ENCODE measurements around the gene ETFA.

ETFA gene

GRCh38 chr15:76200641-76201105 lies 110.6 kb downstream of the ETFA start:
- TF ChIP-seq EZH2 (IDR thresholded peaks at IDR 0.05; ENCODE audit: borderline replicate concordance, low read length) (no peak), CTCF (IDR thresholded peaks at IDR 0.05; ENCODE audit: low read length) (no peak)
- Histone ChIP-seq H3K36me3 (ENCODE audit: insufficient read depth, low read length) (no peaks in the 10 kb centered on the region), H2AFZ (ENCODE audit: low read length) (no peak overlapping the region), H3K27ac (ENCODE audit: low read depth, low read length, poor library complexity, severe bottlenecking) (no peak overlapping the region), H3K4me3 (ENCODE audit: low read depth, low read length, poor library complexity, severe bottlenecking) (no peak overlapping the region), H3K27me3 (ENCODE audit: insufficient read depth, low read length) (no peaks in the 10 kb centered on the region), H4K20me1 (ENCODE audit: insufficient read depth, low read length) (no peaks in the 10 kb centered on the region), H3K9me3 (ENCODE audit: low read length) (no peaks in the 10 kb centered on the region), H3F3A (ENCODE audit: insufficient read depth, low read length) (no peaks in the 10 kb centered on the region), H3K9ac (ENCODE audit: low read length) (no peak overlapping the region), H3K9me2 (ENCODE audit: low read depth, low read length) (no peaks in the 10 kb centered on the region), H3K4me1 (ENCODE audit: insufficient read depth, low read length, severe bottlenecking) (no peaks in the 10 kb centered on the region), H3K4me2 (ENCODE audit: low read length) (no peak overlapping the region), H3K79me2 (ENCODE audit: insufficient read depth, low read length) (no peaks in the 10 kb centered on the region)

GRCh38 chr15:76200083-76200465 lies 111.2 kb downstream of the ETFA start:
- Histone ChIP-seq H3K27ac (ENCODE audit: low read depth, low read length, poor library complexity, severe bottlenecking) (no peak overlapping the region), H3K4me1 (ENCODE audit: insufficient read depth, low read length, severe bottlenecking) (no peaks in the 10 kb centered on the region), H3K9me3 (ENCODE audit: low read length) (no peaks in the 10 kb centered on the region), H3K4me3 (ENCODE audit: low read depth, low read length, poor library complexity, severe bottlenecking) (no peak overlapping the region), H3F3A (ENCODE audit: insufficient read depth, low read length) (no peaks in the 10 kb centered on the region), H3K9ac (ENCODE audit: low read length) (no peak overlapping the region), H3K36me3 (ENCODE audit: insufficient read depth, low read length) (no peaks in the 10 kb centered on the region), H3K79me2 (ENCODE audit: insufficient read depth, low read length) (no peaks in the 10 kb centered on the region), H3K27me3 (ENCODE audit: insufficient read depth, low read length) (no peaks in the 10 kb centered on the region), H3K4me2 (ENCODE audit: low read length) (no peak overlapping the region), H4K20me1 (ENCODE audit: insufficient read depth, low read length) (no peaks in the 10 kb centered on the region), H3K9me2 (ENCODE audit: low read depth, low read length) (no peaks in the 10 kb centered on the region), H2AFZ (ENCODE audit: low read length) (no peak overlapping the region)
- no peak for TF ChIP-seq EZH2 (IDR thresholded peaks at IDR 0.05; ENCODE audit: borderline replicate concordance, low read length)
- no peak for TF ChIP-seq CTCF (IDR thresholded peaks at IDR 0.05; ENCODE audit: low read length)

- H3K4me1 ChIP-seq (ENCODE audit: insufficient read depth, low read length, severe bottlenecking) = no peaks in the 10 kb centered on the region
- H3K27me3 ChIP-seq (ENCODE audit: insufficient read depth, low read length) = no peaks in the 10 kb centered on the region
- no peak overlapping the region for H3K4me2 ChIP-seq (ENCODE audit: low read length)
- no peaks in the 10 kb centered on the region for H3K79me2 ChIP-seq (ENCODE audit: insufficient read depth, low read length)
- no peak overlapping the region for H3K27ac ChIP-seq (ENCODE audit: low read depth, low read length, poor library complexity, severe bottlenecking)
- H3F3A ChIP-seq (ENCODE audit: insufficient read depth, low read length) = no peaks in the 10 kb centered on the region
- H3K4me3 ChIP-seq (ENCODE audit: low read depth, low read length, poor library complexity, severe bottlenecking) = no peak overlapping the region
- no peaks in the 10 kb centered on the region for H3K9me3 ChIP-seq (ENCODE audit: low read length)
- TF ChIP-seq CTCF (IDR thresholded peaks at IDR 0.05; ENCODE audit: low read length) (no peak), EZH2 (IDR thresholded peaks at IDR 0.05; ENCODE audit: borderline replicate concordance, low read length) (no peak)
- H4K20me1 ChIP-seq (ENCODE audit: insufficient read depth, low read length) = no peaks in the 10 kb centered on the region
- H3K9me2 ChIP-seq (ENCODE audit: low read depth, low read length) = no peaks in the 10 kb centered on the region
- H2AFZ ChIP-seq (ENCODE audit: low read length) = no peak overlapping the region
- H3K9ac ChIP-seq (ENCODE audit: low read length) = no peak overlapping the region
- H3K36me3 ChIP-seq (ENCODE audit: insufficient read depth, low read length) = no peaks in the 10 kb centered on the region
Measured at GRCh38 chr15:76199106-76200082, 111.9 kb downstream of the ETFA start.

Measured in OCI-LY1 (cell line).